ENCODE results near the gene PRDX5.

GRCh38 chr11:64284962-64285884 lies 32.7 kb upstream of the PRDX5 start, which contains the start of gene GPR137:
- TF ChIP-seq, protein P1, sequence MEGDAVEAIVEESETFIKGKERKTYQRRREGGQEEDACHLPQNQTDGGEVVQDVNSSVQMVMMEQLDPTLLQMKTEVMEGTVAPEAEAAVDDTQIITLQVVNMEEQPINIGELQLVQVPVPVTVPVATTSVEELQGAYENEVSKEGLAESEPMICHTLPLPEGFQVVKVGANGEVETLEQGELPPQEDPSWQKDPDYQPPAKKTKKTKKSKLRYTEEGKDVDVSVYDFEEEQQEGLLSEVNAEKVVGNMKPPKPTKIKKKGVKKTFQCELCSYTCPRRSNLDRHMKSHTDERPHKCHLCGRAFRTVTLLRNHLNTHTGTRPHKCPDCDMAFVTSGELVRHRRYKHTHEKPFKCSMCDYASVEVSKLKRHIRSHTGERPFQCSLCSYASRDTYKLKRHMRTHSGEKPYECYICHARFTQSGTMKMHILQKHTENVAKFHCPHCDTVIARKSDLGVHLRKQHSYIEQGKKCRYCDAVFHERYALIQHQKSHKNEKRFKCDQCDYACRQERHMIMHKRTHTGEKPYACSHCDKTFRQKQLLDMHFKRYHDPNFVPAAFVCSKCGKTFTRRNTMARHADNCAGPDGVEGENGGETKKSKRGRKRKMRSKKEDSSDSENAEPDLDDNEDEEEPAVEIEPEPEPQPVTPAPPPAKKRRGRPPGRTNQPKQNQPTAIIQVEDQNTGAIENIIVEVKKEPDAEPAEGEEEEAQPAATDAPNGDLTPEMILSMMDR (IDR thresholded peaks at IDR 0.05): peak in 1 of 4 experiments; percentile 17
- peak; percentile 33 to 40 for TF ChIP-seq POLR2A (IDR thresholded peaks at IDR 0.05)
